Right cardiac atrium (tissue), 5 donors: ENCODE data around the gene SPATA3. TPM values are rescaled to one million over a fixed set of nuclear protein-coding genes. Genes with fewer than 3 reads are reported as not detected.
A peak's percentile ranks its signal among the peaks of the same experiment; 100 is the strongest.

Experiments
- ATAC-seq, 2 donors: fragments of 200-7000 bp; cut with Tn5 transposase; one replicate each; pipeline versions ENCODE4 v1.8.0 to v1.9.1; 2020; ENCODE audit warnings: moderate library complexity in 2 of 2, mild to moderate bottlenecking in 1 of 2
- DNase-seq, 3 donors: peaks; one replicate each; pipeline ENCODE4 v3.0.0-alpha.2; 2020
- H3K27ac ChIP-seq: one replicate; pipeline ENCODE4 v1.5.1; 2013; ENCODE audit warnings: mild to moderate bottlenecking, low read length, control low read depth, moderate library complexity
- H3K27me3 ChIP-seq: one replicate; pipeline ENCODE4 v1.6.1; 2013; ENCODE audit not compliant: control insufficient read depth, insufficient read depth
- H3K4me1 ChIP-seq: one replicate; pipeline ENCODE4 v1.6.1; 2013; ENCODE audit warnings: low read length; ENCODE audit not compliant: control insufficient read depth, insufficient read depth
- H3K4me3 ChIP-seq: one replicate; pipeline ENCODE4 v1.5.1; 2013; ENCODE audit warnings: low read length, control low read depth
- H3K9me3 ChIP-seq: one replicate; pipeline ENCODE4 v1.6.1; 2013; ENCODE audit warnings: low read length; ENCODE audit not compliant: control insufficient read depth
- WGBS: extraction: QIAGEN DNeasy Blood & Tissue Kit; methylation state at CpG from one replicate; pipeline ENCODE4 v1.1.7; 2013; 5-methylcytosine and 5-hydroxymethylcytosine counted together
- intact Hi-C, 4 donors: fragments of 100-400 bp; cut with DNase I; formaldehyde crosslinking; loops; one replicate each; pipeline versions ENCODE4 v1.11.0 to v1.14.0; 2022 to 2023
- polyA plus RNA-seq: library from polyadenylated mRNA; stranded (reverse); fragments of 200-250 nt; gene quantifications from one replicate; pipeline ENCODE4 v1.2.3, GENCODE V29; 2013
- total RNA-seq, 4 donors: library from RNA; stranded (reverse); fragmentation: NEBNext Ultra II Directional; extraction: Animal tissue kit (Norgen Biotek cat#: 25700); gene quantifications; one replicate each; pipeline ENCODE4 v1.2.1, GENCODE V29; 2021
- donor health status: healthy with polysubstance abuse.
- donor health status: DM: no; HTN: yes; CAD: no.
- donor health status: DM: no; HTN: no; CAD: no.
- donor health status: DM: no; HTN: yes; CAD: no; lungs with severe emphysema.
- donor health status: DM: yes; HTN: yes; CAD: no.

Gene SPATA3
- total and polyA plus RNA-seq, 5 donors, result not detected

- Histone ChIP-seq H3K9me3 (no peaks in the 10 kb centered on the region), H3K4me1 (no peaks in the 10 kb centered on the region), H3K27me3 (no peaks in the 10 kb centered on the region), H3K27ac (no peak overlapping the region), H3K4me3 (no peak overlapping the region)
- WGBS, result 93% methylated on average over 13 of the region's 13 CpGs
- DNase-seq (no peak), ATAC-seq (no peak)
- intact Hi-C loops, result loop anchor here (5.0 kb wide), 3 partner anchors 137 to 162 kb away; no protein-coding TSS in a partner anchor
These were observed 11.3 kb upstream of the SPATA3 start for GRCh38 chr2:230984393-230985220.

GRCh38 chr2:230985519-230986231 lies 10.2 kb upstream of the SPATA3 start:
- Histone ChIP-seq H3K4me3 (no peak overlapping the region), H3K27me3 (no peaks in the 10 kb centered on the region), H3K27ac (no peak overlapping the region), H3K4me1 (no peaks in the 10 kb centered on the region), H3K9me3 (no peaks in the 10 kb centered on the region)
- WGBS, result 89% methylated on average over 12 of the region's 12 CpGs
- DNase-seq (no peak), ATAC-seq (no peak)
- intact Hi-C loops, result loop anchor here (2.0 to 5.0 kb wide), 4 partner anchors 83 to 163 kb away; no protein-coding TSS in a partner anchor

- no peak overlapping the region for H3K27ac ChIP-seq
- no peaks in the 10 kb centered on the region for H3K9me3 ChIP-seq
- no peaks in the 10 kb centered on the region for H3K4me1 ChIP-seq
- WGBS, result 37% methylated on average over 15 of the region's 15 CpGs
- H3K27me3 ChIP-seq, result no peaks in the 10 kb centered on the region
- H3K4me3 ChIP-seq, result peak overlapping the region; percentile 31
- ATAC-seq (no peak), DNase-seq (no peak)
- intact Hi-C loops, result loop anchor here (2.0 to 5.0 kb wide), 4 partner anchors 84 to 164 kb away; no protein-coding TSS in a partner anchor
These were observed 9.3 kb upstream of the SPATA3 start for GRCh38 chr2:230986520-230987136.

GRCh38 chr2:230987137-230988020 lies 8.5 kb upstream of the SPATA3 start:
- Histone ChIP-seq H3K4me1 (no peaks in the 10 kb centered on the region), H3K27ac (no peak overlapping the region), H3K9me3 (no peaks in the 10 kb centered on the region), H3K27me3 (no peaks in the 10 kb centered on the region), H3K4me3 (peak overlapping the region; percentile 31)
- 9% methylated on average over 34 of the region's 34 CpGs for WGBS
- ATAC-seq (peak; percentile 82 to 89), DNase-seq (peak; percentile 75 to 91 (median 91))
- intact Hi-C loops, result loop anchor here (2.0 to 5.0 kb wide), 4 partner anchors 85 to 165 kb away; no protein-coding TSS in a partner anchor

- Histone ChIP-seq H3K4me1 (no peaks in the 10 kb centered on the region), H3K27me3 (no peaks in the 10 kb centered on the region), H3K27ac (no peak overlapping the region), H3K9me3 (no peaks in the 10 kb centered on the region), H3K4me3 (no peak overlapping the region)
- ATAC-seq, result no peak
- DNase-seq, result no peak
- WGBS, result 91% methylated on average over 21 of the region's 21 CpGs
- intact Hi-C loops, result loop anchor here (5.0 kb wide), 3 partner anchors 142 to 167 kb away; no protein-coding TSS in a partner anchor
These were observed 6.2 kb upstream of the SPATA3 start for GRCh38 chr2:230989731-230990130.

- no peak for ATAC-seq
- no peaks in the 10 kb centered on the region for H3K9me3 ChIP-seq
- DNase-seq, result no peak
- no peak overlapping the region for H3K4me3 ChIP-seq
- no peaks in the 10 kb centered on the region for H3K27me3 ChIP-seq
- intact Hi-C loops, result no loop called here
- no peaks in the 10 kb centered on the region for H3K4me1 ChIP-seq
- no peak overlapping the region for H3K27ac ChIP-seq
- 40% methylated on average over 70 of the region's 70 CpGs for WGBS
These were observed 5.6 kb upstream of the SPATA3 start for GRCh38 chr2:230990131-230990898.

- ATAC-seq, result no peak
- no peak overlapping the region for H3K27ac ChIP-seq
- no peaks in the 10 kb centered on the region for H3K4me1 ChIP-seq
- 41% methylated on average over 27 of the region's 27 CpGs for WGBS
- H3K27me3 ChIP-seq, result no peaks in the 10 kb centered on the region
- no peak overlapping the region for H3K4me3 ChIP-seq
- DNase-seq, result no peak
- no peaks in the 10 kb centered on the region for H3K9me3 ChIP-seq
- intact Hi-C loops, result no loop called here
These were observed 5.1 kb upstream of the SPATA3 start for GRCh38 chr2:230990899-230991150.

- Histone ChIP-seq H3K4me1 (no peaks in the 10 kb centered on the region), H3K9me3 (no peaks in the 10 kb centered on the region), H3K4me3 (no peak overlapping the region), H3K27me3 (no peaks in the 10 kb centered on the region), H3K27ac (no peak overlapping the region)
- ATAC-seq (no peak), DNase-seq (no peak)
- intact Hi-C loops, result no loop called here
- WGBS, result 88% methylated on average over 7 of the region's 7 CpGs
These were observed 4.3 kb upstream of the SPATA3 start for GRCh38 chr2:230991598-230991997.

GRCh38 chr2:230996661-230997060 lies 740 bp downstream of the SPATA3 start:
- intact Hi-C loops, result no loop called here
- Histone ChIP-seq H3K4me3 (no peak overlapping the region), H3K4me1 (no peaks in the 10 kb centered on the region), H3K9me3 (no peaks in the 10 kb centered on the region), H3K27ac (no peak overlapping the region), H3K27me3 (no peaks in the 10 kb centered on the region)
- no peak for ATAC-seq
- no peak for DNase-seq

- no peak for DNase-seq
- H3K27ac ChIP-seq, result no peak overlapping the region
- intact Hi-C loops, result no loop called here
- 90% methylated on average over 2 of the region's 2 CpGs for WGBS
- no peak overlapping the region for H3K4me3 ChIP-seq
- H3K27me3 ChIP-seq, result no peaks in the 10 kb centered on the region
- H3K9me3 ChIP-seq, result no peaks in the 10 kb centered on the region
- ATAC-seq, result no peak
- no peaks in the 10 kb centered on the region for H3K4me1 ChIP-seq
These were observed 3.0 kb downstream of the SPATA3 start for GRCh38 chr2:230998882-230999281.
